Hematopoietic multipotent progenitor cell treated with erythropoietin and hydrocortisone succinate and interleukin-3 and kit ligand, for 17 days (in vitro differentiated cells): Measurements from ENCODE around the gene PIMREG.
"Not testable (repeated sequence)": the region's sequence is repeated elsewhere in the genome, so short reads cannot be mapped to it uniquely, and the experiment has no call there.

ENCODE experiments used
- DNase-seq: peaks from one replicate; pipeline ENCODE4 v3.0.0-alpha.2; 2015; ENCODE audit warnings: low spot score

Gene PIMREG

DNA sequence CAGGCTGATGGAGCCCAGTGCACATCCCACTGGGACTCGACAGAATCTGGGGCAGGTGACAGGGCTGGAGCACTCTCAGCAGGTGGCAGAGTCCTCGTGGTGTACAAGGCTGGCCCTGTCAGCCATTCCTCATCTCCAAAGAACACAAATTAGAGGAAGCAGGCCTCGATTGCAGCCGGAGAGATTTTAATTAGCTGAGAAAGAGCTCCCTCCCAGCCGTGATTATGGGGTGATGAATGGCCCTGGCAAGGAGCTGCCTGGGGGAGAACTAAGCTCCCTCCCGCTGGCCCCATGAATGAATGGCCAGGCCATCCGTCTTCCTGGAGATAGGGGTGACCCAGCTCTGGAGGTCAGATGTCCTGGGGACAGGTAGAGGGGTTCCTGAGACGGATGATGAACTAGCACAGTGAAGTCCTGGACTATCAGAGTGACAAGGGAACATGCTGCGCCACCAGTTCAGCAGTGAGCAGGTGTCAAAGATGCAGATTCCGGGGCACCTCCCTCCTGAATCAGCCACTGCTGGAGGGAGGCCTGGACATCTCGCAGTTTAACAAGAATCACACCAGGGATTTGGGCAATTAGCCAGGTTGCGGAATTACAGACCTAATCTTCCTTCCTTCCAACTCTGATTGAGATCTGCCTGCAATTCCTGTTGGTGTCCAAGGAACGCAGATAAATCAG lies 35.5 kb downstream of the PIMREG start:
- no peak for DNase-seq

DNA sequence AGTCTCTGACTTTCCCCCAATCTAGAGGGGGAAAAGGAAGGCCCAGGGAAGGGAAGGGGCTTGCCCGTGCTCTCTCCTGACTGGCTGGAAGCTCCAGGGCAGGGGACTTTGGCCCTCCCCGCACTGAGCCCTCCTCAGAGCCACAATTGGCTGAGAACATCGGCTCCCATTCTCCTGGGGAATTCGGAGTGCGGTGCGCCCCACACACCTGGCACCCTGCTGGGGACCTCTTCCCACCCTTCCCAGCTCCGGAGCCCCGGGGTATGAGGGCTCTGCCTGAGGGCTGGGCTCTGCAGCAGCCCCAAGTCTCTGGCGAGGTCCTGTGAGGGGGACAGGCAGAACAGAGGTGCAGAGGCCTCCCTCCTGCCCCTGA lies 36.0 kb downstream of the PIMREG start:
- no peak for DNase-seq

DNA sequence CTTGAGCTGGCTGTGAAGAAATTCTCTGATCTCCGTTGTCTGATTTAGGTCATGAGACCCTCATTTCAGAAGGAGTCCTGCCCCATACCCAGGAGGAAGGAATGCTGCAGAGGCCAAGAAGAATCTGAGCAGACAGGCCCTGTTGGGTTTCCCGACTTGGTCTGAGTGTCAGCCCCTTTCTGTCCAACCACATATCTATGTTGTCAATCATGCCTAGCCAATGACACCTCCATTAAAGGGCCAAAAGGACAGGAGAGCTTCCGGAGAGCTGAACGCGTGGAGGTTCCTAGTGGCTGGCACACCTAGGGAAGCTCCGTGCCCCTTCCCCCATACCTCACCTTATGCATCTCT lies 37.8 kb downstream of the PIMREG start:
- DNase-seq = no peak

DNA sequence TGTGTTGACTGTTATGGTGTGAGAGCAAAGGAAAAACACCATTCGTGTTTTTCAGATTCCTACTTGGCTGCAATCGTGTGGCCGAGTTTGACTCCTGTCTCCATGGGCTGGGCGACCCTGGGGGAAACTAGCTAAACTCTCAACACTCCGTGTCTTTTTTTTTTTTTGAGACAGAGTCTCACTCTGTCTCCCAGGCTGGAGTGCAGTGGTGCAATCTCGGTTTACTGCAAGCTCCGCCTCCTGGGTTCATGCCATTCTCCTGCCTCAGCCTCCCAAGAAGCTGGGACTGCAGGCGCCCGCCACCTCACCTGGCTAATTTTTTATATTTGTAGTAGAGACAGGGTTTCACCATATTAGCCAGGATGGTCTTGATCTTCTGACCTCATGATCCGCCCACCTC lies 38.5 kb downstream of the PIMREG start:
- not testable (repeated sequence) for DNase-seq

DNA sequence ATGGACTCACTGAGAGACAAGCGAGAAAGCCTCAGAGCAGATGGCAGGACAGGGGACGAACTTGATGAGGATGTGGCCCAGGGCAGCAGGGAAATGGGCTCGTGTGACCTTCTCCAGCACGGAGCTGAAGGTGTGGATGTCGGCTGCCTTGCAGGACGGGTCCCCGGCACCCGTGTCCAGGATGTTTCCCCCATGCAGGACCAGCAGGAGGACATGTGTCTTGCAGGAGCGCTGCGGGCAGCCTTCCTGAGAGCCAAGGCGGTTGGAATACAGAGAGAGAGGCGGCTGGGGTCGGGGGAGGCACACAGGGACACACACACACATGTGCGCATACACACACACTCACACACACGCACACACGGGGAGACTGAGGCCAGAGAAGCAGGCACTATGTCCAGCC lies 39.3 kb downstream of the PIMREG start:
- no peak for DNase-seq

DNA sequence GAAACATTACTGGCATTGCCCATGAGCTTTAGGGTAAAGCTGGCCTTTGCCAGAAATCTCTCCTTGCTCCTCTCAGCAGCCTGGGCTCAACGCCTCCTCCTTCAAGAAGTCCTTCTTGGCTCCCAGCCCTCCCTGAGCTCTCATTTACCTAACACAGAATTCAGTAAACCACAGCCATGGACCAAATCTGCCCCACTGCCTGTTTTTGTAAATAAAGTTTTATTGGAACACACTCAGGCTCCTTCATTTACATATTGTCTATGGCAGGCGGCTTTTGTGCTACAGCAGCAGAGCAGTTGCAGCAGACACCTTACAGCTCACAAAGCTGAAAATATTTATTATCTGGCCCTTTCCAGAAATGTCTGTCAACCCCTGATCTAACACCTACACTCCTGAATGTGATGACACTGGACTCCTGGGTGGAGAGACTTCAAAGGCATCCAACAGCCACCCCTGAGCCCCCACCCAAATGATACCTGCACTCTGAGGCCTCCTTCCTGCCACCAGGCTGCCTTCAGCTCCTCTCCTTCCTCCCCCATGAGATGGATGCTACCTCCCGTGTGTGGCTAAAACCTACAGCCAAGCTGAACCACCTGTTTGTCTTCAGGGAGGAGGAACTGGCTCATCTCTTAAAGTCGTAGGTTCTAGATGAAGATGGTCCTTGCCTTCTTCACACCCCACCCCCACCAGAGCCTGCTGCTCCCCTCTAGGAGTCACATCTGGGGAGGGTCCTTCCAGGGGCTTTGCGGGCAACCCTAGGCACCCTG lies 41.6 kb downstream of the PIMREG start:
- no peak for DNase-seq

DNA sequence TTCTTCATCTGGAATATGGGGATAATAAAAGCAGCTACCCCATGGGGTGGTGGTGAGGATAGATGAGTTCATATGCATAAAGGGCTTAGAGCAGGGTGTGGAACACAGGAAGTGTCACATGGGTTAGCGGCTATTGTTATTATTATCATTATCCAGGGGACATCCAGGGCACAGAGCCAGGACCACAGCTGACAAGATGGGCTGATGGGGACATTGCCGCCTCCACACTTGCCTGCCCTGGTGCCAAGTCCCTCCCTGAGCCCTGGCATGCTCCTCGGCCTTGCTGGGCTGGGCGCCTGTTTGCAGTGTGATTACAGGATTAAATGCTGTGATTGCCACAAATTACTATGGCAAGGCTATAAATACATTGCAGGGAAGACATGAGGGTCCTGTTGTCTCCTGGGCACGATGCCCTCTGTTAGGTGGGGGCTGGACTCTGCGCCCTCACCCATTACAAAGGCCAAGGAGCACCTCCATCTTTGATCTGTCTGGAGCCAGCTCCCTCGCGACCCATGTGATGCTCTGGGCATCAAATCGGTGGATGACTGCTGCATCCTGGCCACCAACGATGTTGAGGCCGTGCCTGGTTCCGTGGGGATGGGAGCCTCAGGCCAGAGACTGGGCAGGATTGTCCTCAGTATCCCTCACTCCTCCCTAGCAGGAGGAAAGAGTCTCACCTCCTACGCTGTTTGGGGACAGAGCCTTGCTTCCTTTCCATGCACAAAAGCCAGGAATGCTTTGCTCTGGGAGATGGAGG lies 43.2 kb downstream of the PIMREG start:
- no peak for DNase-seq

DNA sequence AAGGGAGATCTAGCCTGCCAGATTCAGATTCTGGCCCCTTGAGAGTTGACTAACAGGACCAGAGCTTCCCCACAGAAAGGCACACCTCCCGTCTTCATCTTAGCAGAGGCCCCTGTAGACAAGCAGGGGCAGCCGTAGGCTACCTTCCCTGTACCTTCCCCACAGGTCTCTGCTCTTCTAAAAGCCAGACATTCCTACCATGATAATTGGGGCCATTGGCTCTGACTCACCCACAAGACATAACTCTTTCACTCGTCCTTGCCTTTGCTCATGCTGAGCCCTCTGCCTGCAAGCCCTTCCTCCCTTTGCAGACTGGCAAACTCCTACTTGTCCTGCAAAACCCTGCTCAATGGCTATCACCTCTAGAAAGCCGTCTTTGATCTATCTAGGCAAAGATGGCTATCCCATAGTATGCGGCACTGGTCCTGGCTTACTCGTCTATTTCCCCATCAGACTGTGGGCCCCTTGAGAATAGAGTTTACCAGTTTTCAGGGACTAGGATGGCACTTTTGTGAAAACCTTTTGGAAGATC lies 43.8 kb downstream of the PIMREG start:
- DNase-seq = no peak

DNA sequence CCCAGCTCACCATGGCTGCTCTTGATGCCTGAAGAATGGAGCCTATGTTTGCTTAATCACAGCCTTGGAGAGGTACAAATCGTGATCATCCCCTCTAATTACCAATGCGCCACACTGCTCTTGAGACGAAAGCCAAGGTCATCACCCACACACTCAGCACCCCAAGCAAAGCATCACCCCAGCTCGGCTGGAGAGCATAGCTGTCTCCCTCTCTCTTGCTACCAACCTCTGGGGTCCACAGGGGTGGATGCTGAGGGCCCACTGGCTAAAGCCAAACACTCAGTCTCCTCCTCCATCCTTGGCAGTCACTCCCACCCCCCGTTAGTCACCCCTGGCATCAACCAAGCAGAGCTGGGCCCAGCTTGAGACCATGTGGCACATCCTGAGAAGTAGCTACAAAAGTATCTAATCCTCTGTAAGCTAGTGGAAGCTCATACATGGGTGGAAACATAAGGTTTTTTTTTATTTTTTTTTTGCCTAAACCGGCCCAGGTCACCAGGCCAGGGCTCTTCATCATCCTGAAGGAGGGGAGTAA lies 44.8 kb downstream of the PIMREG start:
- no peak for DNase-seq

DNA sequence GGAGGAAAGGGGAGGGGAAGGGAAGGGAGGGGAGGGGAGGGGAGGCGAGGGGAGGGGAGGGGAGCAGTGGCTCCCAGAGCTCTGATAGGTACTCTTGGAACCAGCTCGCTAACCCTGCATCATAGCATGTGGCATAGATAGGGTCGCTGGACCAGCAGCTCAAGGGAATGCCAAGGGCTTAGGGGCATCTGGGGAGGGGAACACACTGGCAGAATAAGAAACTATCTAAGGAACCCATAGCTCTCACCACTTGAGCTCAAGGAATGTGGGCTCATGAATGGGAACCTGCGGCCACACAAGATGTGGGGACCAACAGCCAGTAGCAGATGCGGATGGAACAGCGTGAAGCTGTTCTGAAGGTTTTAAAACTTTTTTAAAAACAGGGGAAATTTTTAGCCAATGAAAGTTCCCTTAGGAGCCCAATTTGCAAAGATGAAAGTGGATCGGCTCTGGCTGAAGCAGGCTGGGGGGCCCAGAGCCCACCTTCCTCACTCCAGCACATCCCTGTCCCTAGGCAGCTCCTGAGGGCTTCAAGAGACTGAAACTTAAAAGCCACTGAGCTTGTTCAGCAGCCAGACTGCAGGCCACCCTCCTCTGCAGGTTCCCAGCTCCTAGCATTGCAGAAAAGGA lies 46.9 kb downstream of the PIMREG start:
- no peak for DNase-seq

DNA sequence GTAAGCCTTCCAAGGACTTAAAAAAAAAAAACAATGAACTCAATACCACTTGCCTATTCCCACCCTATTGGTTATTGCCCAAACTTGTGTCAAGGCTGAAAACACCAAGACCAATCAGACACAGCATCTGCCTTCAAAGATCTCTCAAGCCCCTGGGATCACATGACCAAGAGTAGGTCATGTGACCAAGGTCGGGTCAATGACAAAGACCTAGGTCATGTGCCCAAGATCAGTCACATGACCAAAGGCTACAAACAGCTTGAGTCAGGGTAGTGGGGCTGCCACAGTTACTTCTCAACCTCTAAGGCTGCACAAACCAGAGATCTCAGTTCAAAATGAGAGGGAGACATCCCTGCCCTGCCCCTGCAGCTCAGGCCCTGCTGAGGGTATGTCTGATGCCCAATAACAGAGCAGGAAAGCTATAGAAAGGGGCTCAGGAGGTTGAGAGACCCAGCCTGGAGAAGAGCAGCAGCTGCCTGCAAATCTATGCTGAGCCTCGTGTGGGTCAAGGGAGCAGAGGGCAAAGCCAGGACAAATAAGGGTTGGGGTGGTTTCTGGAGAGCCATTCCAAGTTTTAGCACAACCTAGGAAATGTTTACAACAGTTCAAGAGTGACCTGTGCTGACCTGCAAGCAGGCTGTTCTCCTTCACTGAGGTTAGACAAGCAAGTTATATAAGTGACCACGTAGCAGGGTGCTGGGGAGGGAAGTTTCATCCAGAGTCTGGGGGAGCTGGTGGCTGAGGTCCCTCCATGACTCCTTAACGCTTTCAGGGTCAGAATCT lies 48.8 kb downstream of the PIMREG start:
- DNase-seq = no peak

DNA sequence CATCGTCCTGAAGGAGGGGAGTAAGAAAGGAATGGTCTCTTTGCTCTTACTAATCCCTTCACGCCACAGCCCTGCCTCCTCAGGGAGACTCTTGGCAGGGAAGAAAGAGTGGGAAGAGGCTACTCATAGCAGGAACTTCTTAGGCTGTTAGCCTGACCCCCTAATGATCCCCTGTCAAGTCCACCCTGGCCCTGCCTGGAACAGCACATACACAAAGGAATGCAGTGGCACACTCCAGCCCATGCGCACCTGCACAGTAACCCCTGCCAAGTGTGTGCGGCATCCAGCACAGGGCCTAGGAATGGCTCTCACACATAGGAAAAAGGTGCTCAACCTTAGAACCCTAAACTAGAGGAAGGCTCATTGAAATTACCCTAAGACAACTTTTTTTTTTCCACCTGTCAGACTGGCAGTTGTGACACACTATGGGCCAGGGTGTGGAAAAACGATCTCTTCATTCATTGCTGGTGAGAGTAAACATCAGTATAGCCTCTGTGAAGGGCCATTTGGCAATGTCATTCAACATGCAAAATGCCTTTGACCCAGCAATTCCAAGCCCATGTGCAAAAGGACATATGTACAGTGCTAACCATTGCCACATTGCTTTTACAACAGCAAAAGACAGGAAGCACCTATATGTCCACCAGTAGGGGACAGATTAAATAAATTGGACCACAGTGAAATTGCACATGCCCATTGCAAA lies 50.1 kb downstream of the PIMREG start:
- DNase-seq = no peak

DNA sequence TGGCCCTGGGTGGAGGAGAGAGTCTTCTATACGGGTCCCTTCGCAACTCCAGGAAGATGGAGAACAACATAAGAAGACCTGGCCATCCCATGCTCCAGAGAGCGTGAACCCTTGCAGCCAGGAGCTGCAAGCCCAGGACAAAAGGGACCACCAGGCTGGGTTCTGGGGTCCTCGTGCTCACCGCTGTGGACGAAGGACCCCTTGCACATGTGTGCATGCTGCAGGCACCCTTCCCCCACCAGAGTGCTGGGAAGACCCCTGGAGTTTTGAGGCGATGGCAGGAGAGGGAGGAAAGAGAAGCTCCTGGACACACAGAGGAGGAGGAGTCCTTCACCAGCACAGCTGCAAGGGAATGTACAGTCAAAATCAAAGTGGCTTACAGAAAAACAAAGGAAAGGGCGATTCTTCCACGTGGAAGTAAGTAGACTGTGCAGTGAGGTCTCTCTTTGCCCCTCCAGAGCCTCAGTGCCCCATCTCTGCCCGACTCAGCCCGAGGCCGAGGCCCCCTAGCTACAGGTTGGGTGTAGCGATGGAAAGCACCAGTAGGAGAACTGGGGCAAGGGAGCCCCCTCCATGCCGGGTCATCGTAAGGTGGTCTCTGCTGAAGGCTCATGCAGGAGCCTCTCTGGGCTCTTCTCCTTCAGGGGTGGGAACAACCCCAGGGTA lies 51.3 kb downstream of the PIMREG start:
- no peak for DNase-seq

DNA sequence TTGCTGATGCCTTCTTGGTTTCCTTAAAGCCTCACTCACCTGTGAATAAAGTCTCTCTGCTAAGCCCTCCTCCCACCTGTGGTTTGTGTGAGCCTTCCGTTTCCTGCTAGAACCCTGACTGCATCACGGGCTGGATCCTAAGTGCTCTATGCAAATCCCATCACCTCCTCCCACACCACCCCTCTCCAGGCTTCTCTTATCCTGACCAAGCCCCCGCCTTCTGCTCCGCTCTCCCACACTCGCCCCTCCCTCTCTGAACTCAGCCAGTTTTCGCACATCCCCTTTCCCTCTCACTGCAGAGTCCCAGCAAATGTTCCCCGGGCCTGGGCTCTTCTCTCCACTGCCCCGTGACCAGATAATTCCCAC lies 51.8 kb downstream of the PIMREG start:
- no peak for DNase-seq

DNA sequence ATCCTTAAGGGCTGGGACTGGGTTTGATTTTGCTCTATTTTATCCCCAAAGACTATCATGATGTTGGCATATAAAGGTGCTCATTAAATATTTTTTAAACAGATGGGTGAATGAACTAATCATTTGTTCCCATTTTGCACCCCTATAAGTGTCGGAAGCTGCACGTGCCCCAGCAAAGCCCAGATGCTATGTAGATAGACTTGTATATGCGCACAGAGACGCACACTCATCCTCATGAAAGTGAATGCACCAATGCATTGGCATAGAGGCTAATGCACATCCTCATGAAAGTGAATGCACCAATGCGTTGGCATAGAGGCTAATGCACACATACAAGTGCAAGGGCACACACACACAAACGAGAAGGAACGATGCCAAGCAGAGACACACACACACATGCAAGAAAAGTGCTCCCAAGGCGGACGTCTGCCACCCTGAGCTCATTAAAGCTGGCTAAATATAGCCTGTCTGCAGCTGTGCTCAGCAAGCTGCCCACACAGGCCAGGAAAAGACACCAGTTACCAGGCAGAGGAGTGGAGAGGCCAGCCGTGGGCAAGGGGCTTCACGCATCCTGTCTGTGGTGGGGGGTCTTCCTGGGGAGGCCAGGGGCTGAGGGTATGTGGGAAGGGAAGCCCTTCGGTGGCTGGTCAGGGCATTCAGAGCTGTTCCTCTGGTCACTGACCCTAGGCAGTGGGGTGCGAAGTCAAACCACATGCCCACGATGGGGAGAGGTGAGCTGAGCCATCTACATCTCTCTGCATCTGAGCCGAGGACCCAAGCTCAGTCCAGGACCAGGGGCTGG lies 52.6 kb downstream of the PIMREG start:
- DNase-seq = no peak

DNA sequence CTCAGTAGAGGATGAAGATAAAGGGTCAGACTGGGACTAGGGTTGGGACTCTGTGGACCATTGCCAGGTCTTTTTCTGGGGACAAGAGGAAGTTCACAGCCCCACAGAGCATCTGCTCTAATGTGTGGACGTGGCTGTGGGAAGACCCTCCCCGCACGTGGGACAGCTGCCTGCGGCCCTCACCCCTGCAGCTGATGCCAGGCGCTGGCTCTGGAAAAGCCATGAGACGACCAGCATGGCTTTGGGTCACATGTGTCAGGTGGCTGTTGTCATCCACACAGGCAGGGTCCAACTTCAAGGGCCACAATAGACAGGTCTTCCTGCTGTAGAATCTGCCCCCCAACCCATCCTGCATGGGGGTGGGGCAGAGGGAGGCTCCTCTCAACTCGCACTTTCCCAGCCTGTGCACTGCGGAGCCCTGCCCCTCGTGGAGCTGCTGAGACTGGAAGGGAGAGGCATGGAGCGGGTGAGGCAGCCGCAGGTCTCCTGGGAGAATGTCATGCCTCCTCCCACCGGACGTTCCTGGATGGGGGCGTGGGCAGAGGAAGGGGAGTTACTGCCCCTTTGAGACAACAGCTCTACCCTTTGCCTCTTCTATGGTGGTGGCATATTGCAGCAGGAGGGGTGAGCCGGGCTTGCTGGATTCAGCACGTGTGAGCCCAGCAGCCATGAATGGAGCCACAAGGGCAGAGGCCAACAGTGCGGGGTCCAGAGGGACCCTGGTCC lies 53.4 kb downstream of the PIMREG start:
- DNase-seq = no peak

DNA sequence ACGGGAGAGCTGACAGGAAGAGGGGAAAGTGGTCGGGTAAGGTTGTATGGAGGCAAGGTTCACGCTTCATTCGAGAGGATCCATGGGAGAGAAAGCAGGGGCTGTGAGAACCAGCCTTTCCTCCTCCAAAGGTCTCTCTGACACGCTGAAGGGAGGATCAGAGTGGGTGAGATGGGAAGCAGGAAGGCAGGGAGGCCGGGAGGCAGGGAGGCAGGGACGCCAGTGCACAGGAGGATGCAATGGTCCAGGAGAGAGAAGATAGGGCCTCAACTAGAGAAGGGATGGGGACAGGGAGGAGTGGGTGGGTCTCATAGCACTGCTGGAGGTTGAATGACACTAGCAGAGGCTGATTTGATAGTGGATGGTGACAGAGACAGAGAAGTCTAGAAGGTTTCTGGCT lies 54.1 kb downstream of the PIMREG start:
- no peak for DNase-seq

DNA sequence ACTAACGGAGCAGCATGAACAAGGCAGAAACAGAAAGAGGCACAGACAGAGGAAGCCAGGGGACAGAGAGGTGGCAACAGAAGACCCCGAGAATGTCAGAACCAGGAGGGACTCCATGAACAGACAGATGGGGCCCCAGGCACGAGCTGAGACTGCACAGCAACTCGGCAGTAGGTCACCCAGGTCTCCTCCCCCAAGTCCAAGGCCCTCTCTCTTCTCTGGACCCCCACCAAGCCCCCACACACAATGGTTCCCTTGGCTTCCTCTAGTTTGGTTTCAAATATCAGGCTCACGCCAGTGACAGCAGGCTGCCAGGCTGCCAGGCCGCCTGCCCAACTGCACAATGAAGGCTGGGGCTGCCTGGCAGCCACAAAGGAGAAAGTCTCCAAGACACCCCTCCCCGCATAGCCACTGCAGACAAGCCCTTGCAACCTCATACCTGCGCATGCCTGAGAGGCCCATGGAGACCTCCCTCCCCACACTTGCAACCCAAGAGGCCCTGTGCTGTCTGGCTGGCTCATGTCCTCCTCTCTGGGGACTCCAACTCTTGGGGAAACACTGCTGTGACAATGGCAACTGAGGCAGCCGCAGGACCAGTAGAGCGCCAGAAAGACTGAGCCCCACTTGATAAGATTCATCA lies 54.8 kb downstream of the PIMREG start:
- no peak for DNase-seq
